BE2C (cell line): ENCODE measurements around the gene GAPVD1.
"Not testable (repeated sequence)": the region's sequence is repeated elsewhere in the genome, so short reads cannot be mapped to it uniquely, and the experiment has no call there.

Source experiments
- DNase-seq: peaks from one replicate; pipeline ENCODE4 v3.0.0-alpha.2; 2020
- H3K27me3 ChIP-seq: fragments of 250-450 bp; sonication (Bioruptor Pico); 2 replicates; pipeline ENCODE4 v1.5.1; 2020; ENCODE audit warnings: mild to moderate bottlenecking
- H3K36me3 ChIP-seq: fragments of 250-450 bp; sonication (Bioruptor Pico); 2 replicates; pipeline ENCODE4 v1.5.1; 2020; ENCODE audit warnings: mild to moderate bottlenecking
- H3K4me1 ChIP-seq: fragments of 250-450 bp; sonication (Bioruptor Pico); 2 replicates; pipeline ENCODE4 v1.5.1; 2020
- H3K4me3 ChIP-seq: 2 replicates; pipeline ENCODE4 v1.5.1; 2011; ENCODE audit warnings: low read depth, low read length
- H3K9me3 ChIP-seq: fragments of 250-450 bp; sonication (Bioruptor Pico); 2 replicates; pipeline ENCODE4 v1.5.1; 2020
- TF ChIP-seq, protein P1 (sequence below): IDR thresholded peaks from 2 replicates; pipeline ENCODE4 v1.5.1; 2012; ENCODE audit warnings: mild to moderate bottlenecking, low read depth, low read length

GAPVD1 gene

GRCh38 chr9:125295657-125296056 is 34.0 kb downstream of the GAPVD1 start:
- H3K9me3 ChIP-seq: no peaks in the 10 kb centered on the region
- peaks cover 10% of the 10 kb centered on the region for H3K36me3 ChIP-seq
- TF ChIP-seq, protein P1, sequence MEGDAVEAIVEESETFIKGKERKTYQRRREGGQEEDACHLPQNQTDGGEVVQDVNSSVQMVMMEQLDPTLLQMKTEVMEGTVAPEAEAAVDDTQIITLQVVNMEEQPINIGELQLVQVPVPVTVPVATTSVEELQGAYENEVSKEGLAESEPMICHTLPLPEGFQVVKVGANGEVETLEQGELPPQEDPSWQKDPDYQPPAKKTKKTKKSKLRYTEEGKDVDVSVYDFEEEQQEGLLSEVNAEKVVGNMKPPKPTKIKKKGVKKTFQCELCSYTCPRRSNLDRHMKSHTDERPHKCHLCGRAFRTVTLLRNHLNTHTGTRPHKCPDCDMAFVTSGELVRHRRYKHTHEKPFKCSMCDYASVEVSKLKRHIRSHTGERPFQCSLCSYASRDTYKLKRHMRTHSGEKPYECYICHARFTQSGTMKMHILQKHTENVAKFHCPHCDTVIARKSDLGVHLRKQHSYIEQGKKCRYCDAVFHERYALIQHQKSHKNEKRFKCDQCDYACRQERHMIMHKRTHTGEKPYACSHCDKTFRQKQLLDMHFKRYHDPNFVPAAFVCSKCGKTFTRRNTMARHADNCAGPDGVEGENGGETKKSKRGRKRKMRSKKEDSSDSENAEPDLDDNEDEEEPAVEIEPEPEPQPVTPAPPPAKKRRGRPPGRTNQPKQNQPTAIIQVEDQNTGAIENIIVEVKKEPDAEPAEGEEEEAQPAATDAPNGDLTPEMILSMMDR: no peak
- H3K4me3 ChIP-seq: no peak overlapping the region
- H3K27me3 ChIP-seq: no peaks in the 10 kb centered on the region
- no peak for DNase-seq
- H3K4me1 ChIP-seq: 0 out of 2 replicates have a peak, but pooled peaks cover 2% of the 10 kb centered on the region

DNA sequence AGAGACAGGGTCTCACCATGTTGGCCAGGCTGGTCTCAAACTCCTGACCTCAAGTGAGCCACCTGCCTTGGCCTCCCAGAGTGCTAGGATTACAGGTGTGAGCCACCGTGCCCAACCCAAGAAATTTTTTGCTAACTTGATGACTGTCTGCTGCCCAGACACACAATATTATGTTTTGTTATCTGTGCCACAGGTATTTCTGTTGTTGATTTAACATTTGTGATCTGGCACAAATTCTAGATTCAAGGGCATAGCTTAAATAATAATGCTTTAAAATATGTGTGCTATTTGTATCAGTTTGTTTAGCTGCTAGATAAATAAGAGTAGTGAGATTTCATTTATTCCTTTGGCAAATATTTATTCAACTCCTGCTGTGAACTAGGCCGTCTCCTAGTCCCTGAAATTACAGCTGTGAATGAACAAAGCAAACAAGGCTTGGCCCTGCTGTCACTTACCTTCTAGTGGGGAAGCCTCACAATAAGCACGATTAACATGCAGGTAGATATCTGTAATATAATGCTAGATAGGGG is 35.3 kb downstream of the GAPVD1 start:
- Histone ChIP-seq H3K4me3 (no peak overlapping the region), H3K36me3 (peaks cover 11% of the 10 kb centered on the region), H3K9me3 (no peaks in the 10 kb centered on the region), H3K27me3 (no peaks in the 10 kb centered on the region), H3K4me1 (0 out of 2 replicates have a peak, but pooled peaks cover 2% of the 10 kb centered on the region)
- DNase-seq: no peak
- TF ChIP-seq, protein P1: no peak

GRCh38 chr9:125297917-125298316 is 36.3 kb downstream of the GAPVD1 start:
- H3K4me3 ChIP-seq: no peak overlapping the region
- TF ChIP-seq, protein P1: no peak
- peaks cover 21% of the 10 kb centered on the region for H3K36me3 ChIP-seq
- H3K27me3 ChIP-seq: no peaks in the 10 kb centered on the region
- no peak for DNase-seq
- H3K4me1 ChIP-seq: 0 out of 2 replicates have a peak, but pooled peaks cover 2% of the 10 kb centered on the region
- H3K9me3 ChIP-seq: no peaks in the 10 kb centered on the region

- Histone ChIP-seq H3K27me3 (no peaks in the 10 kb centered on the region), H3K9me3 (no peaks in the 10 kb centered on the region), H3K4me3 (no peak overlapping the region), H3K4me1 (no peaks in the 10 kb centered on the region), H3K36me3 (peaks cover 38% of the 10 kb centered on the region)
- TF ChIP-seq, protein P1: no peak
- no peak for DNase-seq
These were observed 40.6 kb downstream of the GAPVD1 start for GRCh38 chr9:125302241-125302640.

- peaks cover 46% of the 10 kb centered on the region for H3K36me3 ChIP-seq
- TF ChIP-seq, protein P1: no peak
- H3K4me3 ChIP-seq: no peak overlapping the region
- H3K9me3 ChIP-seq: no peaks in the 10 kb centered on the region
- no peak for DNase-seq
- H3K27me3 ChIP-seq: no peaks in the 10 kb centered on the region
- no peaks in the 10 kb centered on the region for H3K4me1 ChIP-seq
These were observed 42.6 kb downstream of the GAPVD1 start for GRCh38 chr9:125304273-125304672.

GRCh38 chr9:125312411-125312810 is 50.8 kb downstream of the GAPVD1 start:
- Histone ChIP-seq H3K4me1 (no peaks in the 10 kb centered on the region), H3K9me3 (no peaks in the 10 kb centered on the region), H3K27me3 (no peaks in the 10 kb centered on the region), H3K36me3 (peaks cover 74% of the 10 kb centered on the region), H3K4me3 (no peak overlapping the region)
- DNase-seq: no peak
- TF ChIP-seq, protein P1: no peak

- H3K27me3 ChIP-seq, H3K4me3 ChIP-seq, H3K9me3 ChIP-seq, H3K4me1 ChIP-seq, DNase-seq: not testable (repeated sequence)
- H3K36me3 ChIP-seq: peaks cover 68% of the 10 kb centered on the region
These were observed 54.7 kb downstream of the GAPVD1 start for GRCh38 chr9:125316359-125316758.
